Breast epithelium (tissue), 3 donors: ENCODE measurements around the gene BRAT1.

ENCODE experiments used
- POLR2A ChIP-seq: fragments of 450-650 bp; IDR thresholded peaks from one replicate; pipeline ENCODE4 v1.6.1; 2016; ENCODE audit warnings: antibody characterized with exemption, mild to moderate bottlenecking, moderate library complexity
- TF ChIP-seq, protein P1 (sequence below), 3 donors: fragments of 450-650 bp; IDR thresholded peaks; one replicate each; pipeline ENCODE4 v1.5.1; 2016 to 2017; ENCODE audit warnings: antibody characterized with exemption in 3 of 3, mild to moderate bottlenecking in 3 of 3, moderate library complexity in 3 of 3

DNA sequence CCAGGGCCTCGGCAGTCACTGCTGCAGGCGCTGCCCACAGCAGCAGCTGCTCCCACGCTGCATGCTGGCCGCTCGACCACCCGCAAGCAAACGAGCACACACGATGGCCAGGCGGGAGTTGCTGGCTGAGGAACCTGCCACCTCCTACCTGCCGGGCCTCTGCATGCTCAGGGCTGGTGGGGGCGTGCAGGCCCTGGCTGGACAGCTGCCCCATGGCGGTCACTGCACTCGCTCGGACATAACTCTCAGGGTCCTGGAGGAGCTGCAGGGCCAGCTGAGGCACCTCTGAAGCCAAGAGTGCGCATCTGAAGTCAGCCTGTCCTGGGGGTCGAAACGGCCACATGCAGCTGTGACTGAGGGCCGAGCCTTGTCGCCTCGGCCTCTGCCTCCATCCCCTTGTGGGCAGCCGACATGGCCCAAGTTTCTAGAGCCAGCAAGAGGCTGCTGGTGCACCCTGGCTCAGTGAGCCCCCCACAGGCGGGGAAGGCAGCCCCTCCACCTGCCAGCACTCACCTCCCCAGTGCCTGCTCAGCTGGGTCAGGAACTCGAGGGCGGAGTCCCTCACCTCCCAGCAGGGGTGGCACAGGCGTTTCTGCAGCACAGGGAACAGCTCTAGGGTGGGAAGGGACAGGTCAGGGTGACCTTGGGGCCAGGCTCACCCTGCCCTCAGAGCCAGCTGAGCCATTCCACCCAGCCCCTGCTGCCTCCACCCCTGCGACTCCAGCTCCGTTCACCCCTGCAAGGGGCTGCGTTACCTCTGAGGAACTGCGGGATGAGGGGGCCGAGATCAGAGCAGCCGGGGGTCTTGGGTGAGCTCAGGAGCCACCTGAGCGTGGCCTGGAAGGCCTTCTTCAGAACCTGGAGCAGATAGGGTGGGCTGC lies 16.1 kb downstream of the BRAT1 start:
- TF ChIP-seq, protein P1, sequence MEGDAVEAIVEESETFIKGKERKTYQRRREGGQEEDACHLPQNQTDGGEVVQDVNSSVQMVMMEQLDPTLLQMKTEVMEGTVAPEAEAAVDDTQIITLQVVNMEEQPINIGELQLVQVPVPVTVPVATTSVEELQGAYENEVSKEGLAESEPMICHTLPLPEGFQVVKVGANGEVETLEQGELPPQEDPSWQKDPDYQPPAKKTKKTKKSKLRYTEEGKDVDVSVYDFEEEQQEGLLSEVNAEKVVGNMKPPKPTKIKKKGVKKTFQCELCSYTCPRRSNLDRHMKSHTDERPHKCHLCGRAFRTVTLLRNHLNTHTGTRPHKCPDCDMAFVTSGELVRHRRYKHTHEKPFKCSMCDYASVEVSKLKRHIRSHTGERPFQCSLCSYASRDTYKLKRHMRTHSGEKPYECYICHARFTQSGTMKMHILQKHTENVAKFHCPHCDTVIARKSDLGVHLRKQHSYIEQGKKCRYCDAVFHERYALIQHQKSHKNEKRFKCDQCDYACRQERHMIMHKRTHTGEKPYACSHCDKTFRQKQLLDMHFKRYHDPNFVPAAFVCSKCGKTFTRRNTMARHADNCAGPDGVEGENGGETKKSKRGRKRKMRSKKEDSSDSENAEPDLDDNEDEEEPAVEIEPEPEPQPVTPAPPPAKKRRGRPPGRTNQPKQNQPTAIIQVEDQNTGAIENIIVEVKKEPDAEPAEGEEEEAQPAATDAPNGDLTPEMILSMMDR (IDR thresholded peaks at IDR 0.05): no peak
- no peak for TF ChIP-seq POLR2A
